HepG2 (cell line): ENCODE measurements around the gene KAT6B. TPM values are rescaled to one million over a fixed set of nuclear protein-coding genes. Genes with fewer than 3 reads are reported as not detected.
A peak's percentile ranks its signal among the peaks of the same experiment; 100 is the strongest.

ENCODE experiments used
- ATAC-seq: fragments of 200-7000 bp; cut with Tn5 transposase; 3 replicates; pipeline ENCODE4 v1.9.1; 2020; ENCODE audit warnings: mild to moderate bottlenecking, moderate library complexity
- BruUV-seq: library from RNA; stranded (reverse); fragments of 400-500 nt; replicated peaks from 2 replicates; lab custom pipeline; 2021; lab: Mats Ljungman, UMichigan
- CTCF ChIA-PET: fragments of 300-600 bp; formaldehyde crosslinking; extraction: SDS; loops from one replicate; lab custom pipeline; 2021; ENCODE audit warnings: low total read pairs, inconsistent platforms, low intra/inter-chr PET ratio; lab: Yijun Ruan, JAX
- POLR2A ChIA-PET: fragments of 350-600 bp; sonication (Branson Sonifier 250); formaldehyde crosslinking; loops from one replicate; lab custom pipeline; 2020; ENCODE audit warnings: antibody characterized with exemption, inconsistent platforms; lab: Yijun Ruan, JAX
- DNase-seq: peaks from one replicate; pipeline ENCODE4 v3.0.0-alpha.2; 2015; ENCODE audit warnings: low spot score
- FAIRE-seq: peaks from 3 replicates; lab custom pipeline; 2011; peaks lifted over from hg19 to GRCh38; lab: Jason Lieb, UNC
- H2AFZ ChIP-seq: one replicate; pipeline ENCODE4 v1.6.1; 2011; ENCODE audit warnings: low read length, inconsistent platforms
- H3K27ac ChIP-seq: fragments of 300-600 bp; 3 replicates; pipeline ENCODE4 v1.8.0; 2011; ENCODE audit warnings: mixed run types, mild to moderate bottlenecking, mixed read lengths, low read length, inconsistent platforms; ENCODE audit not compliant: insufficient read depth; ENCODE audit errors: extremely low read length
- H3K27me3 ChIP-seq, 2 experiments: fragments of 200-600 bp in 1 of 2; 2 replicates in 1 of 2; 3 replicates in 1 of 2; pipeline versions ENCODE4 v1.6.0 to v1.8.0; 2011; ENCODE audit warnings: low read length in 2 of 2, mild to moderate bottlenecking in 2 of 2, moderate library complexity in 2 of 2, inconsistent platforms in 1 of 2; ENCODE audit not compliant: insufficient read depth in 2 of 2, control insufficient read depth in 1 of 2
- H3K36me3 ChIP-seq, 2 experiments: fragments of 200-600 bp in 1 of 2; replicated peaks in 1 of 2; 2 replicates in 1 of 2; 3 replicates in 1 of 2; pipeline versions ENCODE4 v1.5.1 to v1.8.0; 2011; ENCODE audit warnings: low read length in 2 of 2, inconsistent platforms in 1 of 2; ENCODE audit not compliant: insufficient read depth in 2 of 2, control insufficient read depth in 1 of 2
- H3K4me1 ChIP-seq: 2 replicates; pipeline ENCODE4 v1.5.1; 2012; ENCODE audit warnings: low read length, inconsistent platforms; ENCODE audit not compliant: insufficient read depth
- H3K4me2 ChIP-seq: 2 replicates; pipeline ENCODE4 v1.6.0; 2011; ENCODE audit warnings: low read depth, low read length, inconsistent platforms
- H3K4me3 ChIP-seq, 3 experiments: fragments of 200-600 bp in 1 of 3; sonication (generic), shearing (Covaris generic) in 1 of 3; replicated peaks in 1 of 3; 2 replicates each; pipeline ENCODE4 v1.5.1; 2011 to 2016; ENCODE audit warnings: low read length in 3 of 3, inconsistent platforms in 2 of 3, low read depth in 2 of 3, mild to moderate bottlenecking in 2 of 3, control low read depth in 1 of 3, mixed read lengths in 1 of 3; ENCODE audit not compliant: insufficient read depth in 1 of 3
- H3K79me2 ChIP-seq: one replicate; pipeline ENCODE4 v1.6.1; 2011; ENCODE audit warnings: low read length, inconsistent platforms; ENCODE audit not compliant: insufficient read depth
- H3K9ac ChIP-seq: 2 replicates; pipeline ENCODE4 v1.6.0; 2011; ENCODE audit warnings: mild to moderate bottlenecking, low read depth, low read length, inconsistent platforms; ENCODE audit not compliant: insufficient read depth
- H3K9me3 ChIP-seq: 2 replicates; pipeline ENCODE4 v1.5.1; 2012; ENCODE audit warnings: mild to moderate bottlenecking, low read length
- H4K20me1 ChIP-seq: 2 replicates; pipeline ENCODE4 v1.6.0; 2011; ENCODE audit warnings: inconsistent platforms, mild to moderate bottlenecking, low read length, moderate library complexity; ENCODE audit not compliant: insufficient read depth
- CENPX ChIP-seq: sonication (generic); formaldehyde crosslinking; IDR thresholded peaks from 2 replicates; pipeline ENCODE4 v1.9.0; 2021; ENCODE audit warnings: mild to moderate bottlenecking, missing genetic modification reagents, moderate library complexity
- HMGXB4 ChIP-seq, 2 experiments: sonication (generic) in 1 of 2; formaldehyde crosslinking in 1 of 2; IDR thresholded peaks; 2 replicates each; pipeline versions ENCODE4 v1.4.0 to v1.6.1; 2018 to 2020; ENCODE audit warnings: missing genetic modification reagents in 2 of 2, borderline replicate concordance in 1 of 2, low read depth in 1 of 2, mild to moderate bottlenecking in 1 of 2, missing biosample characterization in 1 of 2
- ZNF143 ChIP-seq: sonication (generic); formaldehyde crosslinking; IDR thresholded peaks from 2 replicates; pipeline ENCODE4 v1.4.0; 2020; ENCODE audit warnings: missing genetic modification reagents
- ZNF503 ChIP-seq: sonication (generic); formaldehyde crosslinking; IDR thresholded peaks from 2 replicates; pipeline ENCODE4 v1.4.0; 2020; ENCODE audit warnings: missing genetic modification reagents
- ZNF687 ChIP-seq: sonication (generic); formaldehyde crosslinking; IDR thresholded peaks from 2 replicates; pipeline ENCODE4 v1.5.1; 2020; ENCODE audit warnings: mild to moderate bottlenecking, missing genetic modification reagents, moderate library complexity
- WGBS: methylation state at CpG from one replicate; pipeline ENCODE4 v1.1.6; 2017; ENCODE audit warnings: low lambda C conversion rate; 5-methylcytosine and 5-hydroxymethylcytosine counted together
- in situ Hi-C: cut with HindIII; loops from 2 replicates; pipeline ENCODE4 v1.10.0; 2017; ENCODE audit warnings: low pct_unique_long_range_greater_than_20kb; ENCODE audit not compliant: extremely low pct_ligation_motif_present
- intact Hi-C: fragments of 100-400 bp; cut with micrococcal nuclease; formaldehyde crosslinking; loops from one replicate; pipeline ENCODE4 v1.10.0; 2022; ENCODE audit not compliant: unreplicated experiment
- polyA plus RNA-seq, 8 experiments: library from polyadenylated mRNA; depleted of rRNA in 3 of 8; stranded (reverse) in 7 of 8; unstranded in 1 of 8; fragments of >200 nt; fragmentation: Illumina TruSeq in 4 of 8; extraction: Trizol in 4 of 8; gene quantifications; 2 replicates each; pipeline versions ENCODE4 v1.2.1 to v1.2.3, GENCODE V29; 2011 to 2016; ENCODE audit warnings: low read depth in 4 of 8, missing spikeins in 1 of 8, mixed read lengths in 1 of 8; ENCODE audit not compliant: insufficient read depth in 1 of 8
- total RNA-seq, 5 experiments: library from RNA; depleted of rRNA; stranded (reverse); fragments of >200 nt; fragmentation: Illumina TruSeq; extraction: Trizol; gene quantifications; 2 replicates each; pipeline ENCODE4 v1.2.3, GENCODE V29; 2016; ENCODE audit warnings: low read depth in 1 of 5

Gene KAT6B
- total and polyA plus RNA-seq, 2 of the 13 experiments (the other 11 are each of a cell fraction or from before 2014, with no cell fraction given), result 3.0 to 9.5 TPM

DNA sequence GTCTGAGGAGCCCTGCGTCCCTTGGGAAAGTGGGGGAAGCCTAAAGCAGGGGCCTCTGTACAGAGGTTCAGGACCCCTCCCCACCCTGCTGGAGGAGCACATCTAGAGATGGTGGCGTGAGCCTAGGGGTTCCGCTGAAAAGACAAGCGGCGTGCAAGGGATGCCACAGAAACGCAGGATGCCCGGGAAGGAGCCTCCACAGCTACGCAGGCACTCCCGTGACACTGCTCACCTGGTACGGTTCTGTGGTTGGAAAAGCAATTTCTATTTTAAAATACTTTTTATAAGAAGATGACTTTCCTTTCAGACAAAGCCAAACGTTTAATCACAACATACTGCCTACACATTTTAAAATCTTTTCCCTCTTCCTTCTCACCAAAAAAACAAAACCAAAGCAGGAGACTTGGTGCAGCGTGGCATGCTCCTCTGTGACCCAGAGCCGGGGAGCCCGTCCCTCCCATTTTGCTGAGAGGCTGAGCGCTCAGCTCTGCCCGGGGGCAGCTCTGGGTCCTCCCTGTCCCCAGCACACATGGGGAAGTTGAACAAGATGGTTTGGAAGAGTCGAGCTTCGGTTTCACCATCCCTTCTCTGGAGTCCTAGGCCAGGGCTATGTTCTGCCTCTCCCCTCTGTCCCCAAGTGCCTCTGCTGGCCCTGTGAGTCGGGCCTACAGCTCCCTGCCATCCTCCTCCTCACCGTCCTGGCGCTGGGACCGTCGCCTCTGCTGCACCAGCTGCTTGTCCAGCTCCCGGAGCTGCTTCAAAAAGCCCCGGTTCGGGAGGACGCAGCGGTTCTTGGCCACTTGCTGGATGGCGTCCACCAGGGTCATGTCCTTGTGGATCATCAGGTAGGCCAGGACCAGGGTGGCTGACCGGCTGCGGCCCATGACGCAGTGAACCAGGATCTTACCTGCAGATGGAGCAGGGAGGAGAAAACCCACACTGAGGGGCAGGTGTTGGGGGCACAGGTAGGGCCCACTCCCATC lies 211.1 kb downstream of the KAT6B start:
- Histone ChIP-seq H3K9me3 (no peaks in the 10 kb centered on the region), H3K27ac (no peak overlapping the region), H2AFZ (no peak overlapping the region), H4K20me1 (no peaks in the 10 kb centered on the region), H3K4me2 (no peak overlapping the region), H3K79me2 (no peaks in the 10 kb centered on the region), H3K36me3 (no peaks in the 10 kb centered on the region; a peak in 1 of 5 replicates), H3K27me3 (peaks cover 0 to 11% of the 10 kb centered on the region in 2 experiments; a peak in 1 of 5 replicates), H3K4me1 (peaks cover 6% of the 10 kb centered on the region; the same call in 1 of the 2 replicates), H3K4me3 (no peak overlapping the region), H3K9ac (no peak overlapping the region)
- 0 out of 2 replicates have a peak, but pooled peaks have one; percentile 10 for TF ChIP-seq ZNF687 (CRISPR knock-in tag)
- no peak for TF ChIP-seq ZNF503 (CRISPR knock-in tag)
- TF ChIP-seq CENPX (CRISPR knock-in tag), result no peak
- no peak for TF ChIP-seq ZNF143 (CRISPR knock-in tag)
- no peak for TF ChIP-seq HMGXB4 (CRISPR knock-in tag; IDR thresholded peaks at IDR 0.05; ENCODE audit: borderline replicate concordance in 1 of 2, low read depth in 1 of 2)
- FAIRE-seq (no peak), DNase-seq (no peak), ATAC-seq (peak; percentile 18)
- in situ Hi-C loops, result no loop called here
- POLR2A ChIA-PET, result no interaction called here
- 65% methylated on average over 26 of the region's 32 CpGs for WGBS
- intact Hi-C loops, result no loop called here
- no TSS peak for BruUV-seq
- CTCF ChIA-PET, result no interaction called here
